ENCODE measurements around the gene MMP2.

DNA sequence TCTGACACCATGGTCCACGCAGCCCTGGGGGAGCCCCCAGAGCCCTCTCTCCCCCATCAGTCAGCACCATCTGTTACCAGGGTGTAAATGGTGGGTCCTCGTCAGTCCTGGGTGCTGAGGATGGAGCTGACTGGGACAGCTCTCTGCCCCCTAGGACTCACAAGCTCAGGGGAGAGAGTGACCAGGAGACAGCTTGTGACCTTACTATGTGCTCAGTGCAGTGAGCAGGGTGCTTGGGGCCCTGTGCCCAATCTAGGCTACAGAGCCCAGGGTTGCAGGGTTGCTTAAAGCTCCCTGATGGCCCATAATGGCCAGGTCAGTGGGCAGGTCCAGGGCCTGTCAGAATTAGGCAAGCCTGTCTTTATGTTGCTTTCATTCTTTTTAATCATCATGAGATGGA is 11.3 kb downstream of the MMP2 start:
- TF ChIP-seq POLR2A (IDR thresholded peaks at IDR 0.05; ENCODE audit: low read depth, low read length) (no peak), POU2F2 (IDR thresholded peaks at IDR 0.05; ENCODE audit: low read depth, low read length) (no peak), POLR2AphosphoS5 (IDR thresholded peaks at IDR 0.05; ENCODE audit: low read depth, low read length) (no peak), TAF1 (IDR thresholded peaks at IDR 0.05; ENCODE audit: low read depth, low read length) (no peak), PAX5 (IDR thresholded peaks at IDR 0.05; ENCODE audit: insufficient read depth, low read length, severe bottlenecking) (no peak), SPI1 (IDR thresholded peaks at IDR 0.05; ENCODE audit: low read depth, low read length) (no peak)

Data from GM12891 (cell line).